T-helper 17 cell (primary cell): ENCODE results near the gene ARID3C. TPM values are rescaled to one million over a fixed set of nuclear protein-coding genes. Genes with fewer than 3 reads are reported as not detected.
A peak's percentile ranks its signal among the peaks of the same experiment; 100 is the strongest.

Experiments used
- ATAC-seq: fragments of 150-1000 bp; cut with Tn5 transposase; 2 replicates; pipeline ENCODE4 v1.10.0; 2021; ENCODE audit warnings: mild to moderate bottlenecking, moderate library complexity
- DNase-seq, 3 donors: peaks; one replicate each; pipeline versions ENCODE4 v3.0.0 to v3.0.0-alpha.2; 2020 to 2021
- H3K9me3 ChIP-seq: one replicate; pipeline ENCODE4 v1.7.0; 2013; ENCODE audit warnings: low read length, mild to moderate bottlenecking; ENCODE audit not compliant: control insufficient read depth, poor library complexity, severe bottlenecking
- H3K27ac Mint-ChIP-seq: one replicate; pipeline ENCODE4 v1.8.0; 2022; ENCODE audit warnings: mild to moderate bottlenecking, moderate library complexity, mixed read lengths
- H3K27me3 Mint-ChIP-seq: one replicate; pipeline ENCODE4 v1.8.0; 2022; ENCODE audit warnings: mixed read lengths
- H3K36me3 Mint-ChIP-seq: one replicate; pipeline ENCODE4 v1.8.0; 2022; ENCODE audit warnings: low read depth, mixed read lengths
- H3K4me1 Mint-ChIP-seq: one replicate; pipeline ENCODE4 v1.8.0; 2022; ENCODE audit warnings: mild to moderate bottlenecking, mixed read lengths
- H3K4me3 Mint-ChIP-seq: one replicate; pipeline ENCODE4 v1.8.0; 2022; ENCODE audit warnings: mild to moderate bottlenecking, moderate library complexity, mixed read lengths
- total RNA-seq, 4 donors: library from RNA in 2 of 4; stranded (reverse) in 2 of 4; gene quantifications; one replicate each; pipeline ENCODE4 v1.2.3 and lab custom pipeline; 2022 to 2026

ARID3C gene
- total RNA-seq, 2 donors from 2014 or later: 0.27 TPM; not detected in 1

DNA sequence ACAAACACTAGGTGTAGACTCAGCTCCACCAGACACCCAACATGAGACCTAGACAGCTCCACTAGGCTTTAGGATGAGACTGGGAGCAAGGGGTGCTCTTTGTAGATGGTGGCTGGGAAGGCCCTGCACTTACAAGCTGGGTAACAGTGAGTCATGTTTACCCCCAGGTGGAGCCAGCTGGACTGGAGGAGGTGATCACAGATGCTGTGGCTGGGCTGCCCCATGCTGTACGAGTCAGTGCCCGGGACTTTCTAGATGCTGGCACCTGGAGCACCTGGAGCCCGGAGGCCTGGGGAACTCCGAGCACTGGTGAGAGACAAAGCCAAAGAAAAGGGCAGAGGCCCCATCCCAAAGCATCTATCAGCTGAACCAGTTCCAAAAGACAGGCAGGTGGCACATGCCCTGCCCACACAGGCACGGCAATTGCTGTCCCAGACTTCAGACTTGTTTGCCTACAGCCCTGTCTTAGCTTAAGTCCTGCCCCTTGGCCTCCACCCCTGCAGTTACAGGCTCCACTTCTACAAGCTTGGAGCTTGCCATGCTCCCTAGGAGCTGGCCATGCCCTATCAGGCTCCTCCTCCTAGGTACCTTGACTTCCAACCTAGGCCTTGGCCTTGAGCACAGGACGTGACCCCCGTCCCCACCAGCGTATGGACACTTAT is 30.9 kb upstream of the ARID3C start:
- peaks cover 5% of the 10 kb centered on the region for H3K36me3 Mint-ChIP-seq
- H3K9me3 ChIP-seq: no peaks in the 10 kb centered on the region
- no peak overlapping the region for H3K4me3 Mint-ChIP-seq
- H3K27me3 Mint-ChIP-seq: no peaks in the 10 kb centered on the region
- H3K4me1 Mint-ChIP-seq: peaks cover 49% of the 10 kb centered on the region
- DNase-seq (no peak), ATAC-seq (no peak)
- H3K27ac Mint-ChIP-seq: no peak overlapping the region

DNA sequence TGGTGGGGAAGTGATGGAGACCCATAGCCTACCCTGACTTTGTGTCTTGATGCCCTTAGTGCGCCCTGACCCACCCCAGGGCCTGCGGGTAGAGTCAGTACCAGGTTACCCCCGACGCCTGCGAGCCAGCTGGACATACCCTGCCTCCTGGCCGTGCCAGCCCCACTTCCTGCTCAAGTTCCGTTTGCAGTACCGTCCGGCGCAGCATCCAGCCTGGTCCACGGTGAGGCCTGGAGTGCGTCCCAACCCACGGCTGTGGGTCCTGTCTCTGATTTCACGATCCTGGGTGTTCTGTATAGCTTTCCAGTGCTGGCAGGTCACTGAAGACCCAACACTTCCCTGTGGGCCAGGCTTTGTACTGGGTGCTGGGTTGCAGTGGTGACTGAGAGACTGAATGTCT is 29.6 kb upstream of the ARID3C start:
- H3K4me3 Mint-ChIP-seq: no peak overlapping the region
- H3K27me3 Mint-ChIP-seq: no peaks in the 10 kb centered on the region
- H3K4me1 Mint-ChIP-seq: peaks cover 42% of the 10 kb centered on the region
- no peak for ATAC-seq
- no peaks in the 10 kb centered on the region for H3K9me3 ChIP-seq
- peaks cover 5% of the 10 kb centered on the region for H3K36me3 Mint-ChIP-seq
- peak overlapping the region; percentile 51 for H3K27ac Mint-ChIP-seq
- DNase-seq: no peak

DNA sequence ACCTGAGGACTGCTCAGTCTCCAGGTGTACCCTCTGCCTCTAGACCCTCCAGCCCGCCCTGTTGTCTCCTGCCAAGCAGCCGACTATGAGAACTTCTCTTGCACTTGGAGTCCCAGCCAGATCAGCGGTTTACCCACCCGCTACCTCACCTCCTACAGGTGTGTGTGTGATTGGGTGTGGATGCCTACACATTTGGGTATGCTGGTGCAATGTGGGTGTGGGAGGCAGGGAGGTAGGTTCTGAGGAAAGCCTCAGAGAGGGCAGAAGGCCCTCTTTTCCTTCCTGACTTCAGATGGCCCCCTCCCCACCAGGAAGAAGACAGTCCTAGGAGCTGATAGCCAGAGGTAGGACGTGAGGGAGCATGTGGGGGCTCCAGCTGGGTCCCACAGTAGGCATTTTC is 28.1 kb upstream of the ARID3C start:
- no peak for DNase-seq
- Mint-ChIP-seq H3K4me3 (no peak overlapping the region), H3K27ac (peak overlapping the region; percentile 67), H3K36me3 (peaks cover 7% of the 10 kb centered on the region), H3K27me3 (no peaks in the 10 kb centered on the region), H3K4me1 (peaks cover 40% of the 10 kb centered on the region)
- H3K9me3 ChIP-seq: no peaks in the 10 kb centered on the region
- no peak for ATAC-seq

DNA sequence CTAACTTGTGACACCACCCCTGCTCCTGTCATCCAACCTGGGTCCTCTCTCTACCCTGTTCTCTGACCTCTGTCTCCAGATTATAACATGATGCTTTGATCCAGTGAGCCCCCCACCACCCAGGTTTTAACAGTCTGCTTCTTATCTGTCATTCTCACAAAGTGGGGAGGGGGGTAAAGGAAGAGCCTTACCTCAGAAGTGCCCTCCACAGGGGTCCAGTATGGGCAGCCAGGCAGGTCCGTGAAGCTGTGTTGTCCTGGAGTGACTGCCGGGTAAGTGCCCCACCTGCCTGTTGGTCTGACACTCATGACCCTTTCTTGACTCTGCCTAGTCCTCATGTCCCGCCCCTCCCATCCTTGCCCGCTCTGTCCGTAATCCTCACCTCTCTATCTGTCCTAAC is 26.5 kb upstream of the ARID3C start:
- no peaks in the 10 kb centered on the region for H3K9me3 ChIP-seq
- peaks cover 5% of the 10 kb centered on the region for H3K36me3 Mint-ChIP-seq
- ATAC-seq: no peak
- peaks cover 28% of the 10 kb centered on the region for H3K4me1 Mint-ChIP-seq
- no peak overlapping the region for H3K4me3 Mint-ChIP-seq
- DNase-seq: no peak
- H3K27me3 Mint-ChIP-seq: no peaks in the 10 kb centered on the region
- H3K27ac Mint-ChIP-seq: peak overlapping the region; percentile 67

DNA sequence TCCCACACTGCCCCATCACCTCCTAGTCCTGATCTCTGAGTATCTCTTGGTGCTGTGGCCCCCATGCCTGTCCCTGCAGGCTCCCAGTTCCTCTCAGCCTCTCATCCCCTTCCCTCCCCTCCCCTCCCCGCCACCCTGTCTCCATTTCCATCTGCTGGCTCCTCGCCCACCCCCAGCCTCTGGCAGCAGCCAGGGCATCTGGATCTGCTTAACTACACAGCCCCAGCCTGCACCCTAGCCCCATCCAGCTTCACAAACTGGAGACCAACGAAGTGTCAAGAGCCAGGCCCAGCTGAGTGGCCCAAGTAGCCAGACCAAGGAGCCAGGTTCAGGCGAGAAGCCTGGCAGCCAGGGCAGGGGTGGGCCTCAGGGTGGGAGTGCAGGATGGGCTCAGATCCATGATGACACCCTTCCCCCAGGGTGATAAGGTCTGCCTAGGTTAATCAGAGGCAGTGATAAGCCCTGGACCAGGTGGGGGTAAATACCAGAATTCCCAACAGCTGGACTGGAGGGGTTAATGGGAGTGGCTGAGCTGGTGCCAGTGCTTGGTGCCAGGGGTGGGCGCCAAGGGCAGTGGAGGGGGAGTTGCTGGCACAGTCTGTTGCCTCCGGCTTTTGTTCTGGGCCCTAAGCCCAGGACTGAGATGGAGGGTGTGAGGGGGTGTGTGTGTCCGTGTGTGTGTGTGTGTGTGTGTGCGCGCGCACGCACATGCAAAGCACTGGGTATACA is 25.6 kb upstream of the ARID3C start:
- no peaks in the 10 kb centered on the region for H3K9me3 ChIP-seq
- Mint-ChIP-seq H3K4me3 (no peak overlapping the region), H3K36me3 (peaks cover 3% of the 10 kb centered on the region), H3K27me3 (no peaks in the 10 kb centered on the region), H3K27ac (no peak overlapping the region), H3K4me1 (peaks cover 30% of the 10 kb centered on the region)
- ATAC-seq (no peak), DNase-seq (no peak)

DNA sequence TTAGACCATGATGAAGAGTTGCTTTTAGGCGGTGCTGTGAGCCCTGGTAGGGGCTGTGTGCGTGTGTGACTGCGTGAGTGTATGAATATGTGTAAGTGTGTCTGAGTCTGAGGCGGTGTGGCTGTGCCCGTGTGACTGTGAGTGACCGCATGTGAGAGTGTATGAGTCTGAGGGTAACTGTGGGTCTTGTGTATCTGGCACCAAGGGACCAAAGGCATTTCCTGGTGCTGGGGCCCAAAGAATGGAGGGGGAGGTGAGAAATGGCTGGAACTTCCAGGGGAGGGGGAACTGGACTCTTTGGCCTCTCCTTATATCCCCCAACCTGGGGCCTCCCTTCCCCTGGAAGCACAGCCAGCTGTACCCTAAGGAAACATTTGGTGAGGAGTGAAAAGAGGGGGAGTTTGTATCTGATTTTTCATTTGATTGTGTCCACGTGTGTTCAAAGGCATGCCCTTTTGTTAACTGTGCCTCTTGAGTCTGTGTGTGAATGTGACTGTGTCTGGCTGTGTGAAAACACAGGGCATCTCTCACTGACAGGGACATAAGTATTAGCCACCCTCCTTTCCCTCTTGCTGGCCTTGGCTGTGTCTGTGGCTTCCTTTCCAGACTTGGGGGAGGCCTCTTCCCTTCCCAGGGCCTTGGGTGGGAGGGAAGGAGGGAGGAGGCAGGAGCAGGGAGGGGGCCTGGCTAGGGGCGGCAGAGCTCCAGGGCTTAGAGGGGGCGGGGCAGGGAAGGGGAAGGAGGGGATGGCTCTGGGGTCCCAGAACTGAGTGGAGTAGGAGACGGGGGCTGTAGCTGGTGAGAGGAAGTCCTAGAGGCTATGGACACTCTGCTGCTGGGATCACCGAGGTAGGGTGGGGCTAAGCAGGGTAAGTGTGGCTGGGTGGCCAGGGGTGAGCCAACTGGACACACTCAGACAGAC is 24.5 kb upstream of the ARID3C start:
- no peaks in the 10 kb centered on the region for H3K27me3 Mint-ChIP-seq
- peaks cover 38% of the 10 kb centered on the region for H3K4me1 Mint-ChIP-seq
- ATAC-seq (no peak), DNase-seq (no peak)
- H3K27ac Mint-ChIP-seq: peak overlapping the region; percentile 87
- peaks cover 6% of the 10 kb centered on the region for H3K36me3 Mint-ChIP-seq
- H3K4me3 Mint-ChIP-seq: peak overlapping the region; percentile 4
- H3K9me3 ChIP-seq: no peaks in the 10 kb centered on the region

DNA sequence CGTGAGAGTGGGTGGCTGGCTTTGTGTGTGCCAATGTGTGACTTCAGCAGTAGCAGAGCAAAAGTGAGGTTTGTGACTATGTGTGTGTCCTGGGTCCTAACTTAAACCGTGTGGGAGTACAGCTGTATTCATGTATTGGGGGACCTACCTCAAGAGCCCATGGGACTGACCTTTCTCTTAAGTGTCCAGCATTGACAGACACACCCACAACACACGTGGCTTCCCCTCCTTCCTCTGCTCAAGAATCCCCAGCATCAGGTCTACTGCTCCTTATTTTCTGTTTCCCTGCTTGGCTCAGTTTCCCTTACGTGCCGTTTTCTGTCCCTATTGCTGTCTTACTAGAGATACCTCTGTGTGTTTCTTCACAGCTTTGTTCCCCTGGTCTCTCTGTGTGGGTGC is 23.7 kb upstream of the ARID3C start:
- H3K27me3 Mint-ChIP-seq: no peaks in the 10 kb centered on the region
- H3K4me3 Mint-ChIP-seq: peak overlapping the region; percentile 78
- ATAC-seq: no peak
- H3K27ac Mint-ChIP-seq: peak overlapping the region; percentile 87
- no peaks in the 10 kb centered on the region for H3K9me3 ChIP-seq
- no peak for DNase-seq
- H3K36me3 Mint-ChIP-seq: peaks cover 8% of the 10 kb centered on the region
- H3K4me1 Mint-ChIP-seq: peaks cover 46% of the 10 kb centered on the region

DNA sequence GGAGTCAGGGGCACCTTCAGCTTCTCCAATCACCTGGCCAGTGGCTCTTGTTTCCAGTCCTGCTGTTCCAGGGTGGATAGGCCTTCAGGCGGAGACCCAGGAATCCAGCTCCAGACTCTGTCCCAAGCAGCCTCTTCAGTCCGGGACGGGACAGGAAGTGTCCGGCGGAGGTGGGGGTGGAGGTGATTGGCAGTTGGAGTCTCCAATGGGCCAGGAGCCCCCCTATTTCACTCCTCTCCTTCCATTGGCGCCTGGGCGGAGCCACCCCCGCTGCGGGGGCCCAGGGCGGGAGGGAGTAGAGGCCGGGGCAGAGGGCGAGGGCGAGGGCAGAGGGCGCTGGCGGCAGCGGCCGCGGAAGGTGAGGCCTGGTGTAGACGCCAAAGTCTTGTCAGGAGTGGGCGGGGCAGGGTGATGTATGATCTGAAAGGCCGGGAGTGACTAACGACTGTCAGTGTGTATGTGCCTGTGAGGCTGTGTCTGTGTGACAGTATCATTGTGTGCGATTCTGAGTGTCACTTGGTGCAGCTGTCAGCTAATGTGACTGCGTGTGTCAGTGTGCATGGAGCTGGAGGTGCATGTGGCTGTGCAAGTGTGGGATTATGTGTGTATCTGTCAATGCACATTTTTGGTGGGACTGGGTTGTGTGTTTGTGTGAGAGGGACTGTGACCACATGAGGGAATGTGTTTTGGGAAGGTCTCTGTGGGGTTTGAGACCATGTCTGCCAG is 23.2 kb upstream of the ARID3C start, which contains the start of gene IL11RA:
IL11RA (plus strand) TSS at position 310 of the 726 bp plus-strand sequence. CDS start 3,033 bp downstream, outside the sequence.
- Mint-ChIP-seq H3K36me3 (peaks cover 8% of the 10 kb centered on the region), H3K4me1 (peaks cover 50% of the 10 kb centered on the region), H3K27ac (peak within 1 kb of the TSS; percentile 87), H3K27me3 (no peaks in the 10 kb centered on the region), H3K4me3 (peak within 1 kb of the TSS; percentile 78)
- H3K9me3 ChIP-seq: no peaks in the 10 kb centered on the region
- no peak for DNase-seq
- peak; percentile 60 for ATAC-seq

DNA sequence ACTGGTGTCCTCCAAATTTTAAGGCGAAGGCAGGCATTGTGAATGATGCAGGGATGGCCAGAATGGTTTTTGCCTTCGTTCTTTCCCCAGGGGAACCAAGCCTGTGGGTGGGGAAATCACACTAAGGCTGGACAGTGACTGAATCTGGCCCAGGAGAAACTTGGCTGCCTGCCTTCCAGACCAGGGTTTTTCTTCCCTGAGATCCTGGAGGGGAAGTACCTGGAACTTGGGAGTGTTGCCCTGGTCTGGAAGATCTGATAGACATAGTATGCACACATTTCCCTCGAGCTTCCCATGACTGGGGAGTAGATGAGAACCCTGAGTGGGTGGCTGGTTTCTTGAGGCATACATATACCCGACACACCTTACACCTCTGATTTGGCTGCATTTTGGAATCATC is 22.5 kb upstream of the ARID3C start:
- no peak for ATAC-seq
- Mint-ChIP-seq H3K27me3 (no peaks in the 10 kb centered on the region), H3K27ac (no peak overlapping the region), H3K4me3 (no peak overlapping the region), H3K4me1 (peaks cover 47% of the 10 kb centered on the region), H3K36me3 (peaks cover 8% of the 10 kb centered on the region)
- DNase-seq: no peak
- H3K9me3 ChIP-seq: no peaks in the 10 kb centered on the region

DNA sequence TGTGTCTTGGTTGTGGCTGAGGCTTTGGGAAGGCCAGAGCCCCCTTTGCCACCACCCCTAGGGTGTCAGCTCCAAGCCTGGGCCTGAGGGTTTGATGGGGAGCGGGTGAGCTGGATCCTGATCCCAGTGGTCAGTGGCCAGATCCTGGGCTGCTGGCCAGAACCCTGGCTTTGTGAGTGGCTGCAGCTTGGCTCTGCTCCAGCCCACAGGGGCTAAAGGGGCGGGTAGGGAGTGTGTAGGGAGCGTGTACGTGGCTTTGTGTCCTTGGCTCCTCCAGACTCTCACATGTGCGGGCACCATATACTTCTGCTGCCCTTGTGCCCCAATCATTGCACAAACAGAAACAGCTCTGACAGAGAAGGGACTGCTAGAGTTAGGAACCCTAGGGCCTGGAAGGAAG is 21.9 kb upstream of the ARID3C start:
- H3K9me3 ChIP-seq: no peaks in the 10 kb centered on the region
- no peaks in the 10 kb centered on the region for H3K27me3 Mint-ChIP-seq
- H3K4me3 Mint-ChIP-seq: no peak overlapping the region
- no peak for DNase-seq
- H3K27ac Mint-ChIP-seq: peak overlapping the region; percentile 62
- peaks cover 8% of the 10 kb centered on the region for H3K36me3 Mint-ChIP-seq
- peaks cover 45% of the 10 kb centered on the region for H3K4me1 Mint-ChIP-seq
- ATAC-seq: no peak

DNA sequence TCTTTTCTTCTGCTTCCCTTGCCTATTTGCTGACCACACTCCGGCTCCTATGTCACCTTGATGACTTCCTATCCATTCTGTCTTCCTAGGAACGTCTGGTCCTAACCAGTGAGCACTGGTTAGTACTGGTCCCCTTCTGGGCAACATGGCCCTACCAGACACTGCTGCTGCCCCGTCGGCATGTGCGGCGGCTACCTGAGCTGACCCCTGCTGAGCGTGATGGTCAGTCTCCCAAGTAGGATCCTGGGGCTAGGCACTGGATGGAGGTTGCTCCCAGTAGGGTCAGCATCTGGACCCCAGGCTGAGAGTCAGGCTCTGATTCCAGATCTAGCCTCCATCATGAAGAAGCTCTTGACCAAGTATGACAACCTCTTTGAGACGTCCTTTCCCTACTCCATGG is 19.8 kb upstream of the ARID3C start:
- ATAC-seq: no peak
- Mint-ChIP-seq H3K4me1 (peaks cover 38% of the 10 kb centered on the region), H3K4me3 (peak overlapping the region; percentile 43), H3K27ac (no peak overlapping the region), H3K27me3 (no peaks in the 10 kb centered on the region), H3K36me3 (peaks cover 8% of the 10 kb centered on the region)
- no peaks in the 10 kb centered on the region for H3K9me3 ChIP-seq
- no peak for DNase-seq

DNA sequence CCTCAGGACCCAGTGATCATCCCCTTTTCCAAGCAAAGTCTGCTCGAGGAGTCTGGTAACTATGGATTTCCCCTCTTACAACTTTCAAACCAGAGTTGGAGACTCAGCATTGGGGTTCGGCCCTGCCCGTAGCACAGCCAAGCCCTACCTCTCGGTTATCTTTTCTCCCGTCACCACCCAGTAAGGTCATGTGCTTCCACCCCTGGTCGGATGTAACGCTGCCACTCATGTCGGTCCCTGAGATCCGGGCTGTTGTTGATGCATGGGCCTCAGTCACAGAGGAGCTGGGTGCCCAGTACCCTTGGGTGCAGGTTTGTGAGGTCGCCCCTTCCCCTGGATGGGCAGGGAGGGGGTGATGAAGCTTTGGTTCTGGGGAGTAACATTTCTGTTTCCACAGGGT is 18.8 kb upstream of the ARID3C start:
- ATAC-seq: peak; percentile 10
- peaks cover 32% of the 10 kb centered on the region for H3K4me1 Mint-ChIP-seq
- no peaks in the 10 kb centered on the region for H3K9me3 ChIP-seq
- no peak for DNase-seq
- H3K27ac Mint-ChIP-seq: peak overlapping the region; percentile 87
- peaks cover 8% of the 10 kb centered on the region for H3K36me3 Mint-ChIP-seq
- H3K27me3 Mint-ChIP-seq: no peaks in the 10 kb centered on the region
- peak overlapping the region; percentile 95 for H3K4me3 Mint-ChIP-seq

DNA sequence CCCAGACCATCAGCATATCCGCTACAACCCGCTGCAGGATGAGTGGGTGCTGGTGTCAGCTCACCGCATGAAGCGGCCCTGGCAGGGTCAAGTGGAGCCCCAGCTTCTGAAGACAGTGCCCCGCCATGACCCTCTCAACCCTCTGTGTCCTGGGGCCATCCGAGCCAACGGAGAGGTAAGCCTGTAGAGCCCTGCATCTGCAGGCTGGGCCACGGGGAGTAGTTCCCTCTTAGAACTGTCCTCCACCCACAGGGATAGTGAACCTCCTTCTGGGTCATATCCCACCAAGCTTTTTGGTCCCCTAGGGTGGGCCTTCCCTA is 18.2 kb upstream of the ARID3C start:
- no peaks in the 10 kb centered on the region for H3K27me3 Mint-ChIP-seq
- peaks cover 5% of the 10 kb centered on the region for H3K36me3 Mint-ChIP-seq
- no peak for DNase-seq
- ATAC-seq: no peak
- peaks cover 26% of the 10 kb centered on the region for H3K4me1 Mint-ChIP-seq
- peak overlapping the region; percentile 95 for H3K4me3 Mint-ChIP-seq
- H3K9me3 ChIP-seq: no peaks in the 10 kb centered on the region
- H3K27ac Mint-ChIP-seq: peak overlapping the region; percentile 87
